Measurements from ENCODE around the gene ADIPOQ. TPM values are rescaled to one million over a fixed set of nuclear protein-coding genes. Genes with fewer than 3 reads are reported as not detected.
"Not testable (repeated sequence)": the region's sequence is repeated elsewhere in the genome, so short reads cannot be mapped to it uniquely, and the experiment has no call there.

The ADIPOQ gene
- total and polyA plus RNA-seq, 2 of the 13 experiments (the other 11 are each of a cell fraction or from before 2014, with no cell fraction given), result not detected

DNA sequence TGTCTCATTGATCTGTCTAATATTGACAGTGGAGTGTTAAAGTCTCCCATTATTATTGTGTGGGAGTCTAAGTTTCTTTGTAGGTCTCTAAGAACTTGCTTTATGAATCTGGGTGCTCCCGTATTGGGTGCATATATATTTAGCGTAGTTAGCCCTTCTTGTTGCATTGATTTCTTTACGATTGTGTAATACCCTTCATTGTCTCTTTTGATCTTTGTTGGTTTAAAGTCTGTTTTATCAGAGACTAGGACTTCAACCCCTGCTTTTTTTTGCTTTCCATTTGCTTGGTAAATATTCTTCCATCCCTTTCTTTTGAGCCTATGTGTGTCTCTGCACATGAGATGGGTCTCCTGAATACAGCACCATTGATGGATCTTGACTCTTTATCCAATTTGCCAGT is 64.6 kb downstream of the ADIPOQ start:
- H3K79me2 ChIP-seq (ENCODE audit: insufficient read depth, low read length); H3K27ac ChIP-seq (ENCODE audit: extremely low read length, insufficient read depth, low read length); FAIRE-seq; H2AFZ ChIP-seq (ENCODE audit: low read length); BruUV-seq (replicated peaks); H3K27me3 ChIP-seq (ENCODE audit: control insufficient read depth in 1 of 2, insufficient read depth in 2 of 2, low read length in 2 of 2); in situ Hi-C loops (cut with HindIII; ENCODE audit: extremely low pct_ligation_motif_present, low pct_unique_long_range_greater_than_20kb); H3K4me3 ChIP-seq (replicated peaks in 1 of 3; ENCODE audit: insufficient read depth in 1 of 3, low read depth in 2 of 3, low read length in 3 of 3); H3K36me3 ChIP-seq (replicated peaks in 1 of 2; ENCODE audit: control insufficient read depth in 1 of 2, insufficient read depth in 2 of 2, low read length in 2 of 2); H4K20me1 ChIP-seq (ENCODE audit: insufficient read depth, low read length); ATAC-seq; H3K9ac ChIP-seq (ENCODE audit: insufficient read depth, low read depth, low read length); intact Hi-C loops (cut with micrococcal nuclease; ENCODE audit: unreplicated experiment); H3K9me3 ChIP-seq (ENCODE audit: low read length); CTCF ChIA-PET (ENCODE audit: low intra/inter-chr PET ratio, low total read pairs); TF ChIP-seq SOX6 (IDR thresholded peaks at IDR 0.05): not testable (repeated sequence)
- DNase-seq (ENCODE audit: low spot score), result peak; percentile 86
- WGBS (ENCODE audit: low lambda C conversion rate), result 1% methylated on average over 3 of the region's 3 CpGs
- H3K4me1 ChIP-seq (ENCODE audit: insufficient read depth, low read length), result peaks cover 42% of the 10 kb centered on the region
- POLR2A ChIA-PET, result interaction anchor here (4.2 kb wide), 1 partner anchor 24 kb away, joined by 19 read pairs; the partner anchor contains the start of gene ST6GAL1
- peak overlapping the region; percentile 12; the same call in 1 of the 2 replicates for H3K4me2 ChIP-seq (ENCODE audit: low read depth, low read length)
- TF ChIP-seq SKI (IDR thresholded peaks at IDR 0.05; ENCODE audit: partially characterized antibody) (peak; percentile 61), SOX6 (CRISPR knock-in tag; IDR thresholded peaks at IDR 0.05) (peak; percentile 99), RARA (CRISPR knock-in tag; IDR thresholded peaks at IDR 0.05) (peak; percentile 76), MBD4 (IDR thresholded peaks at IDR 0.05; ENCODE audit: borderline replicate concordance, low read length) (peak; percentile 75; the same call in 1 of the 2 replicates), SAP130 (CRISPR knock-in tag; IDR thresholded peaks at IDR 0.05; ENCODE audit: low read depth) (peak; percentile 75), ERF (CRISPR knock-in tag; IDR thresholded peaks at IDR 0.05) (peak; percentile 63), ZNF703 (CRISPR knock-in tag; IDR thresholded peaks at IDR 0.05; ENCODE audit: borderline replicate concordance) (0 out of 2 replicates have a peak, but pooled peaks have one; percentile 55), HMG20A (CRISPR knock-in tag; IDR thresholded peaks at IDR 0.05; ENCODE audit: borderline replicate concordance) (peak; percentile 98), NCOR1 (IDR thresholded peaks at IDR 0.05; ENCODE audit: borderline replicate concordance, low read length) (peak; percentile 86; the same call in 1 of the 2 replicates), EP300 (IDR thresholded peaks at IDR 0.05; ENCODE audit: low read depth in 2 of 2, low read length in 2 of 2) (peak; percentile 59 to 86; a peak in 3 of 4 replicates), EP300 (CRISPR knock-in tag; IDR thresholded peaks at IDR 0.05; ENCODE audit: borderline replicate concordance) (peak; percentile 40; the same call in 1 of the 2 replicates), HOXA3 (CRISPR knock-in tag; IDR thresholded peaks at IDR 0.05) (peak; percentile 32; the same call in 1 of the 2 replicates), SIX1 (CRISPR knock-in tag; IDR thresholded peaks at IDR 0.05; ENCODE audit: borderline replicate concordance) (peak; percentile 45; the same call in 1 of the 2 replicates), SP5 (CRISPR knock-in tag; IDR thresholded peaks at IDR 0.05; ENCODE audit: borderline replicate concordance, low read depth) (peak; percentile 72; the same call in 1 of the 2 replicates), ZMYM2 (CRISPR knock-in tag; IDR thresholded peaks at IDR 0.05) (peak; percentile 51; the same call in 1 of the 2 replicates), ZNF205 (CRISPR knock-in tag; IDR thresholded peaks at IDR 0.05) (peak; percentile 49; the same call in 1 of the 2 replicates), SALL1 (CRISPR knock-in tag; IDR thresholded peaks at IDR 0.05) (peak; percentile 25; the same call in 1 of the 2 replicates)
- TF ChIP-seq, protein P1, sequence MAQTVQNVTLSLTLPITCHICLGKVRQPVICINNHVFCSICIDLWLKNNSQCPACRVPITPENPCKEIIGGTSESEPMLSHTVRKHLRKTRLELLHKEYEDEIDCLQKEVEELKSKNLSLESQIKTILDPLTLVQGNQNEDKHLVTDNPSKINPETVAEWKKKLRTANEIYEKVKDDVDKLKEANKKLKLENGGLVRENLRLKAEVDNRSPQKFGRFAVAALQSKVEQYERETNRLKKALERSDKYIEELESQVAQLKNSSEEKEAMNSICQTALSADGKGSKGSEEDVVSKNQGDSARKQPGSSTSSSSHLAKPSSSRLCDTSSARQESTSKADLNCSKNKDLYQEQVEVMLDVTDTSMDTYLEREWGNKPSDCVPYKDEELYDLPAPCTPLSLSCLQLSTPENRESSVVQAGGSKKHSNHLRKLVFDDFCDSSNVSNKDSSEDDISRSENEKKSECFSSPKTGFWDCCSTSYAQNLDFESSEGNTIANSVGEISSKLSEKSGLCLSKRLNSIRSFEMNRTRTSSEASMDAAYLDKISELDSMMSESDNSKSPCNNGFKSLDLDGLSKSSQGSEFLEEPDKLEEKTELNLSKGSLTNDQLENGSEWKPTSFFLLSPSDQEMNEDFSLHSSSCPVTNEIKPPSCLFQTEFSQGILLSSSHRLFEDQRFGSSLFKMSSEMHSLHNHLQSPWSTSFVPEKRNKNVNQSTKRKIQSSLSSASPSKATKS (CRISPR knock-in tag; IDR thresholded peaks at IDR 0.05), result peak; percentile 73; the same call in 1 of the 2 replicates
- TF ChIP-seq, protein P2, sequence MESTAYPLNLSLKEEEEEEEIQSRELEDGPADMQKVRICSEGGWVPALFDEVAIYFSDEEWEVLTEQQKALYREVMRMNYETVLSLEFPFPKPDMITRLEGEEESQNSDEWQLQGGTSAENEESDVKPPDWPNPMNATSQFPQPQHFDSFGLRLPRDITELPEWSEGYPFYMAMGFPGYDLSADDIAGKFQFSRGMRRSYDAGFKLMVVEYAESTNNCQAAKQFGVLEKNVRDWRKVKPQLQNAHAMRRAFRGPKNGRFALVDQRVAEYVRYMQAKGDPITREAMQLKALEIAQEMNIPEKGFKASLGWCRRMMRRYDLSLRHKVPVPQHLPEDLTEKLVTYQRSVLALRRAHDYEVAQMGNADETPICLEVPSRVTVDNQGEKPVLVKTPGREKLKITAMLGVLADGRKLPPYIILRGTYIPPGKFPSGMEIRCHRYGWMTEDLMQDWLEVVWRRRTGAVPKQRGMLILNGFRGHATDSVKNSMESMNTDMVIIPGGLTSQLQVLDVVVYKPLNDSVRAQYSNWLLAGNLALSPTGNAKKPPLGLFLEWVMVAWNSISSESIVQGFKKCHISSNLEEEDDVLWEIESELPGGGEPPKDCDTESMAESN (CRISPR knock-in tag; conservative IDR thresholded peaks at IDR 0.05), result 0 out of 2 replicates have a peak, but pooled peaks have one; percentile 52
- TF ChIP-seq, protein P3, sequence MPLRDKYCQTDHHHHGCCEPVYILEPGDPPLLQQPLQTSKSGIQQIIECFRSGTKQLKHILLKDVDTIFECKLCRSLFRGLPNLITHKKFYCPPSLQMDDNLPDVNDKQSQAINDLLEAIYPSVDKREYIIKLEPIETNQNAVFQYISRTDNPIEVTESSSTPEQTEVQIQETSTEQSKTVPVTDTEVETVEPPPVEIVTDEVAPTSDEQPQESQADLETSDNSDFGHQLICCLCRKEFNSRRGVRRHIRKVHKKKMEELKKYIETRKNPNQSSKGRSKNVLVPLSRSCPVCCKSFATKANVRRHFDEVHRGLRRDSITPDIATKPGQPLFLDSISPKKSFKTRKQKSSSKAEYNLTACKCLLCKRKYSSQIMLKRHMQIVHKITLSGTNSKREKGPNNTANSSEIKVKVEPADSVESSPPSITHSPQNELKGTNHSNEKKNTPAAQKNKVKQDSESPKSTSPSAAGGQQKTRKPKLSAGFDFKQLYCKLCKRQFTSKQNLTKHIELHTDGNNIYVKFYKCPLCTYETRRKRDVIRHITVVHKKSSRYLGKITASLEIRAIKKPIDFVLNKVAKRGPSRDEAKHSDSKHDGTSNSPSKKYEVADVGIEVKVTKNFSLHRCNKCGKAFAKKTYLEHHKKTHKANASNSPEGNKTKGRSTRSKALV (CRISPR knock-in tag; IDR thresholded peaks at IDR 0.05), result 0 out of 2 replicates have a peak, but pooled peaks have one; percentile 32
